ENCODE results near the gene CHRNG.

GRCh38 chr2:232545511-232546375, 6.3 kb downstream of the CHRNG start:
- no peak for TF ChIP-seq CTCF (IDR thresholded peaks at IDR 0.05)
- no peak for TF ChIP-seq POLR2A (IDR thresholded peaks at IDR 0.05)
- TF ChIP-seq EP300 (IDR thresholded peaks at IDR 0.05), result no peak

Data from ovary (tissue), 3 donors.